Right lobe of liver (tissue), 6 donors: ENCODE measurements around the gene TMEM170B. TPM values are rescaled to one million over a fixed set of nuclear protein-coding genes. Genes with fewer than 3 reads are reported as not detected.

Experiments used
- ATAC-seq, 4 donors: fragments of 200-7000 bp; cut with Tn5 transposase; one replicate each; pipeline ENCODE4 v1.9.1; 2020; ENCODE audit warnings: mild to moderate bottlenecking in 4 of 4, moderate library complexity in 4 of 4
- DNase-seq, 3 donors: peaks; one replicate each; pipeline ENCODE4 v3.0.0-alpha.2; 2020
- H3K27ac ChIP-seq, 3 donors: fragments of 200-600 bp; one replicate each; pipeline ENCODE4 v1.8.0; 2022
- H3K27me3 ChIP-seq, 2 donors: fragments of 200-600 bp; one replicate each; pipeline ENCODE4 v1.8.0; 2022
- H3K36me3 ChIP-seq, 4 donors: fragments of 200-600 bp; sonication (generic) in 1 of 4; one replicate each; pipeline versions ENCODE4 v1.5.1 to v1.8.0; 2017 to 2022; ENCODE audit warnings: control low read depth in 1 of 4
- H3K4me1 ChIP-seq, 4 donors: fragments of 200-600 bp; sonication (generic) in 1 of 4; one replicate each; pipeline versions ENCODE4 v1.5.1 to v1.8.0; 2017 to 2022; ENCODE audit warnings: control low read depth in 1 of 4
- H3K4me3 ChIP-seq, 3 donors: fragments of 200-600 bp; one replicate each; pipeline ENCODE4 v1.8.0; 2022
- H3K9me3 ChIP-seq, 4 donors: fragments of 200-600 bp; sonication (generic) in 1 of 4; one replicate each; pipeline versions ENCODE4 v1.5.1 to v1.8.0; 2017 to 2022; ENCODE audit warnings: control low read depth in 1 of 4
- CTCF ChIP-seq, 4 donors: fragments of 200-600 bp in 3 of 4; fragments of 450-650 bp in 1 of 4; IDR thresholded peaks; one replicate each; pipeline versions ENCODE4 v1.5.1 to v1.8.0; 2016 to 2022; ENCODE audit warnings: antibody characterized with exemption in 4 of 4, mild to moderate bottlenecking in 2 of 4
- POLR2A ChIP-seq: fragments of 450-650 bp; IDR thresholded peaks from one replicate; pipeline ENCODE4 v1.6.1; 2017; ENCODE audit warnings: antibody characterized with exemption, mild to moderate bottlenecking
- WGBS: methylation state at CpG from one replicate; pipeline ENCODE4 v1.1.6; 2018; ENCODE audit warnings: low coverage, low lambda C conversion rate; ENCODE audit not compliant: insufficient coverage; ENCODE audit errors: missing lambda C conversion rate; 5-methylcytosine and 5-hydroxymethylcytosine counted together
- intact Hi-C, 2 donors: fragments of 100-400 bp; cut with DNase I; formaldehyde crosslinking; loops; one replicate each; pipeline versions ENCODE4 v1.11.2 to v1.14.1; 2022
- total RNA-seq, 6 experiments: library from RNA; depleted of rRNA in 2 of 6; stranded (reverse); fragments of >200 nt in 2 of 6; fragmentation: NEBNext Ultra II Directional in 3 of 6; extraction: Animal tissue kit (Norgen Biotek cat#: 25700) in 3 of 6; gene quantifications; one replicate each; pipeline versions ENCODE4 v1.1.0 to v1.2.4, GENCODE V29; 2016 to 2023
- donor health status: DM: no; HTN: yes; CAD: no.
- donor health status: DM: no; HTN: no; CAD: no.
- donor health status: DM: no; HTN: no; CAD: no.
- donor health status: DM: no; HTN: yes; CAD: no.
- donor health status: DM: no; HTN: yes; CAD: no.

TMEM170B gene
- total RNA-seq, 6 experiments from 2014 or later: 3.6 to 6.7 (median 5.0) TPM

- Histone ChIP-seq H3K27me3 (no peaks in the 10 kb centered on the region), H3K27ac (no peak overlapping the region), H3K36me3 (no peaks in the 10 kb centered on the region), H3K4me1 (no peaks in the 10 kb centered on the region), H3K4me3 (peak overlapping the region in 1 of 3 donors; percentile 6), H3K9me3 (no peaks in the 10 kb centered on the region)
- WGBS: 37% methylated on average over 10 of the region's 10 CpGs
- TF ChIP-seq CTCF (IDR thresholded peaks at IDR 0.05): peak; percentile 88 to 96 (median 92)
- no peak for TF ChIP-seq POLR2A
- DNase-seq: peak in 1 of 3 donors; percentile 66
- intact Hi-C loops: no loop called here
- peak; percentile 99 to 100 (median 100) for ATAC-seq
These were observed 38.0 kb downstream of the TMEM170B start for GRCh38 chr6:11575408-11576033.

DNA sequence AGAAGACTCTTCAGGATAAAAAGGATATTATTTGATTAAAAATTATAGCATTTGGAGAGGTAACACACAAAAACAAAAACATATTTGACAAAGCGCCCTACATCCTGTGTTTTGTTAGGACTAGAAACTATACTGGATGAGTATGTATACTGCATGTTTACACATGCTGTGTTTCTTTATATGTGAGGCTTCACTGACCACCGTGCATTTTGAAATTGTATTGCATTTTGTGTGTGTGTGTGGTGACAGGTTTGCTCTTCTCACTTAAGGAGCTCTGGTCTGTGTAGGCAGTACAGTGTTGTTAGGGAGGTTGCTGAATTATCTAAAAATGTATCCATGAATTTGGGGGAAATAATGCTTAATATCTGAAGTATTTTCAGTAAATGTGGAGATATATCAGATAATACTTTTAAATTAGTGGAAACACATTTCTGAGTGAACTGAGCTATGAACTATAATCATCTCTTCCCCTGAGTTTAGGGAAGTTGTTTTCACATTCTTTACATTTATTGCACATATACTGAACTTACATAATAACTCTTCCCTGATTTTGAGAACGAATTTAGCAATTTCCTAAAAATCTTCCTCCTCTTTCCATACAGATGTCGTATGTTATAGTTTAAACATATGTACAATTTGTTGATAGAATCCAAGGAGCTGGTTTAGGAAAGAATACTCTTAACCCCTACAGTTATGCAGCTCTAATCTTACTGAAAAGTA, 43.3 kb downstream of the TMEM170B start:
- Histone ChIP-seq H3K4me1 (no peaks in the 10 kb centered on the region), H3K4me3 (no peak overlapping the region), H3K27me3 (no peaks in the 10 kb centered on the region), H3K36me3 (no peaks in the 10 kb centered on the region), H3K9me3 (no peaks in the 10 kb centered on the region), H3K27ac (no peak overlapping the region)
- no peak for TF ChIP-seq POLR2A
- TF ChIP-seq CTCF (IDR thresholded peaks at IDR 0.05): no peak
- WGBS: 71% methylated on average over 4 of the region's 4 CpGs
- DNase-seq (no peak), ATAC-seq (no peak)
- intact Hi-C loops: no loop called here

DNA sequence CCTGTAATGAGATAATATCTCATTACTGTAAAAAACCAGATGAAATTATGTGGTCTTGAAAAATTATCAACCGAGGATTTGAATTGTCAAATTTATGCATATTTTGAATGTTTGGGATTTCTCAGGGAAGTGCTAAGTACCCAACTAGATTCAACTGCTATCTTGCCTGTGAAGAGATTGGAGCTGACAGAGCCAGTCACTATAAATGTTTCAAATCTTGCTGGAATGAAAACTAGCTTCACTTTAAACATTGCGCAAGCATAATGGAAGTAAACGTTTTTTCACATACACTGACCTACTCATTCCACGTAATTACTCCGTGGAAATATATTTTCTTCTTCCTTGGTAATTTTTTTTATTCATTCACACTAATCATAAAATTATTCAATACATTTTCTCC, 46.7 kb downstream of the TMEM170B start:
- no peaks in the 10 kb centered on the region for H3K9me3 ChIP-seq
- WGBS: 55% methylated on average over 5 of the region's 5 CpGs
- TF ChIP-seq POLR2A (no peak), CTCF (IDR thresholded peaks at IDR 0.05) (no peak)
- no peaks in the 10 kb centered on the region for H3K27me3 ChIP-seq
- ATAC-seq (no peak), DNase-seq (no peak)
- no peaks in the 10 kb centered on the region for H3K4me1 ChIP-seq
- no peak overlapping the region for H3K4me3 ChIP-seq
- intact Hi-C loops: no loop called here
- no peak overlapping the region for H3K27ac ChIP-seq
- H3K36me3 ChIP-seq: no peaks in the 10 kb centered on the region

- 9% methylated on average over 1 of the region's 1 CpG for WGBS
- intact Hi-C loops: no loop called here
- DNase-seq (no peak), ATAC-seq (peak; percentile 63 to 83 (median 74))
- H3K4me1 ChIP-seq: no peaks in the 10 kb centered on the region
- no peaks in the 10 kb centered on the region for H3K9me3 ChIP-seq
- no peak for TF ChIP-seq POLR2A
- peak; percentile 55 to 73 (median 68) for TF ChIP-seq CTCF (IDR thresholded peaks at IDR 0.05)
- H3K27me3 ChIP-seq: no peaks in the 10 kb centered on the region
- H3K36me3 ChIP-seq: no peaks in the 10 kb centered on the region
- no peak overlapping the region for H3K4me3 ChIP-seq
- no peak overlapping the region for H3K27ac ChIP-seq
These were observed 48.0 kb downstream of the TMEM170B start for GRCh38 chr6:11585426-11586016.
